NCI-H1048 (cell line): ENCODE measurements around the gene RUNX2.
A peak's percentile ranks its signal among the peaks of the same experiment; 100 is the strongest.

Experiments
- DNase-seq: peaks from one replicate; lab custom pipeline; 2025; lab: John Stamatoyannopoulos, UW

RUNX2 gene

GRCh38 chr6:45433533-45434380, 105.6 kb downstream of the RUNX2 start:
- no peak for DNase-seq

GRCh38 chr6:45434381-45434700, 106.2 kb downstream of the RUNX2 start:
- no peak for DNase-seq

GRCh38 chr6:45436544-45437438, 108.7 kb downstream of the RUNX2 start:
- DNase-seq = no peak

GRCh38 chr6:45437439-45437815, 109.3 kb downstream of the RUNX2 start:
- DNase-seq = no peak

GRCh38 chr6:45438151-45438550, 110.0 kb downstream of the RUNX2 start:
- no peak for DNase-seq

GRCh38 chr6:45438849-45439406, 110.8 kb downstream of the RUNX2 start:
- DNase-seq = no peak

- DNase-seq = no peak
These were observed 111.3 kb downstream of the RUNX2 start for GRCh38 chr6:45439459-45439858.

- no peak for DNase-seq
These were observed 111.8 kb downstream of the RUNX2 start for GRCh38 chr6:45439861-45440388.

GRCh38 chr6:45441851-45442453, 113.8 kb downstream of the RUNX2 start:
- DNase-seq = no peak

- DNase-seq = no peak
These were observed 114.6 kb downstream of the RUNX2 start for GRCh38 chr6:45442716-45443115.

- DNase-seq = no peak
These were observed 117.2 kb downstream of the RUNX2 start for GRCh38 chr6:45445364-45445748.

- peak; percentile 43 for DNase-seq
These were observed 117.8 kb downstream of the RUNX2 start for GRCh38 chr6:45445749-45446549.

GRCh38 chr6:45447005-45447404, 118.9 kb downstream of the RUNX2 start:
- no peak for DNase-seq

- no peak for DNase-seq
These were observed 119.6 kb downstream of the RUNX2 start for GRCh38 chr6:45447716-45448115.

- no peak for DNase-seq
These were observed 120.6 kb downstream of the RUNX2 start for GRCh38 chr6:45448417-45449389.

- no peak for DNase-seq
These were observed 122.0 kb downstream of the RUNX2 start for GRCh38 chr6:45450132-45450531.

GRCh38 chr6:45450831-45451230, 122.7 kb downstream of the RUNX2 start:
- no peak for DNase-seq

GRCh38 chr6:45454008-45454911, 126.1 kb downstream of the RUNX2 start:
- no peak for DNase-seq

- no peak for DNase-seq
These were observed 127.3 kb downstream of the RUNX2 start for GRCh38 chr6:45455408-45455807.
